GM19025 (cell line): ENCODE results near the gene DIPK1A.
A peak's percentile ranks its signal among the peaks of the same experiment; 100 is the strongest.

Source experiments
- ATAC-seq: cut with Tn5 transposase; IDR thresholded peaks from one replicate; pipeline ENCODE4 v1.9.1; 2021; ENCODE audit warnings: mild to moderate bottlenecking, low read depth, moderate library complexity; ENCODE audit not compliant: unreplicated experiment

Gene DIPK1A

GRCh38 chr1:92882819-92883218 is 78.4 kb downstream of the DIPK1A start:
- no peak for ATAC-seq

- no peak for ATAC-seq
Observed at GRCh38 chr1:92881391-92881790, 79.9 kb downstream of the DIPK1A start.

- no peak for ATAC-seq
Observed at GRCh38 chr1:92879316-92879968, 81.8 kb downstream of the DIPK1A start.

- peak; percentile 49 for ATAC-seq
Observed at GRCh38 chr1:92877792-92878191, 83.5 kb downstream of the DIPK1A start.

GRCh38 chr1:92877081-92877711 is 84.1 kb downstream of the DIPK1A start:
- ATAC-seq, result no peak

GRCh38 chr1:92876351-92876750 is 84.9 kb downstream of the DIPK1A start:
- ATAC-seq, result no peak

- no peak for ATAC-seq
Observed at GRCh38 chr1:92874987-92875386, 86.3 kb downstream of the DIPK1A start.

GRCh38 chr1:92872719-92873118 is 88.5 kb downstream of the DIPK1A start:
- ATAC-seq, result no peak

- no peak for ATAC-seq
Observed at GRCh38 chr1:92870591-92870990, 90.7 kb downstream of the DIPK1A start.

GRCh38 chr1:92864131-92864530 is 97.1 kb downstream of the DIPK1A start:
- ATAC-seq, result no peak

GRCh38 chr1:92862605-92863004 is 98.7 kb downstream of the DIPK1A start:
- ATAC-seq, result no peak

- ATAC-seq, result no peak
Observed at GRCh38 chr1:92859400-92860039, 101.7 kb downstream of the DIPK1A start.

GRCh38 chr1:92858564-92859399 is 102.5 kb downstream of the DIPK1A start:
- peak; percentile 50 for ATAC-seq

GRCh38 chr1:92857817-92858216 is 103.4 kb downstream of the DIPK1A start:
- ATAC-seq, result no peak

GRCh38 chr1:92855236-92855635 is 106.0 kb downstream of the DIPK1A start:
- ATAC-seq, result no peak

GRCh38 chr1:92854101-92854785 is 107.0 kb downstream of the DIPK1A start:
- ATAC-seq, result no peak

- ATAC-seq, result no peak
Observed at GRCh38 chr1:92853299-92853698, 108.0 kb downstream of the DIPK1A start.

- ATAC-seq, result no peak
Observed at GRCh38 chr1:92851729-92852128, 109.5 kb downstream of the DIPK1A start.

- no peak for ATAC-seq
Observed at GRCh38 chr1:92850019-92850418, 111.2 kb downstream of the DIPK1A start.

GRCh38 chr1:92848201-92848600 is 113.1 kb downstream of the DIPK1A start:
- ATAC-seq, result no peak
